ENCODE data around the gene NPAS3.

NPAS3 gene

DNA sequence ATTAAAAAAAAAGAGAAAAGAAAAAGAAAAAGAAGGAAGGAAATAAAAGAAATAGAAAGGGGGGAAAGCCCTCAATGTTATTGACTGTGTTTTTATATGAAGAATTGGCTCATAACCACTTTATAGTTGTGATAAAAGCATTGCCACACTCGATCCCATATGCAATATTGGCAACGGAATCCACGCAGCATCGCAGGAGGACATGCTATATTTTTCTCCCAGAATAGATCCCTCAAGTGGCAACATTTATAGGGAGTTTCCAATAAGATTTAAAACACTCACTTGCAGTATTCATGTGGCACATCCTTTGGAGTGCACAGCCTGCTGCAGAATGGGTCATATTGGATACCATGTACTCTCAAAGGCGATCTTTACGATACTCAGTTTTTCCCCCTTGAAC lies 788.9 kb downstream of the NPAS3 start:
- CTCF ChIA-PET: no interaction called here

DNA sequence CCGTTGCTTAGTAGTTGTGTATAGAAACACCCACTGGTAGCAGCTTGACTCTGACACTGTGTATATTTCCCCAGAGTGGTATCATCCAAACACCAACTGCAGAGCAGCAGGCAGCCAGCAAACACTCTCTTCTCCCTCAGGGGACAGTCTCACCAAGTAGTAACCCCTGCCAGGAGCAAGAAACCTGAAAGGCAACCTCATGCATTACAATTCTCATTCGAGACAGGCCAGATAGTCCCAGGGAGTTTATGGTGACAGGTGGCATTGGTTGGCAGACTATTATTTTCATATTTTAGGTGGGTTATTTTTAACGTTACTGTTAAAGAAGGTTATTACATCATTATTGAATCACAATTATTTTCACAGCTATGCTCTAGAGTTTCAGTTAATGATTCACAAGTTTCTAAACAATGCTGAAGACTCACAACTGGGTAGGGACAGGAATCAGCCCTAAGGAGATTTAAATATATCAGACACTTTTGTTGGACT lies 789.4 kb downstream of the NPAS3 start:
- CTCF ChIA-PET: no interaction called here

More for the DNA sequence above, 788.9 kb downstream of the NPAS3 start:
- TF ChIP-seq ZNF843 (tag by site-specific recombination; IDR thresholded peaks at IDR 0.05) (no peak), SP3 (tag by site-specific recombination; IDR thresholded peaks at IDR 0.05) (no peak), ZNF624 (tag by site-specific recombination; IDR thresholded peaks at IDR 0.05) (no peak), ZNF48 (tag by site-specific recombination; IDR thresholded peaks at IDR 0.05) (no peak), SALL2 (tag by site-specific recombination; IDR thresholded peaks at IDR 0.05; ENCODE audit: borderline replicate concordance) (no peak), ZNF530 (tag by site-specific recombination; IDR thresholded peaks at IDR 0.05; ENCODE audit: low read depth) (no peak), ZNF514 (tag by site-specific recombination; IDR thresholded peaks at IDR 0.05) (no peak), GLIS1 (tag by site-specific recombination; IDR thresholded peaks at IDR 0.05) (no peak), ZNF664 (tag by site-specific recombination; IDR thresholded peaks at IDR 0.05) (no peak), ZNF114 (tag by site-specific recombination; IDR thresholded peaks at IDR 0.05) (no peak), ZFP3 (tag by site-specific recombination; IDR thresholded peaks at IDR 0.05; ENCODE audit: low read depth) (no peak), ZFP41 (tag by site-specific recombination; IDR thresholded peaks at IDR 0.05; ENCODE audit: borderline replicate concordance) (no peak), SCRT2 (tag by site-specific recombination; IDR thresholded peaks at IDR 0.05) (no peak), SCRT1 (tag by site-specific recombination; IDR thresholded peaks at IDR 0.05; ENCODE audit: borderline replicate concordance) (no peak), ZNF394 (tag by site-specific recombination; IDR thresholded peaks at IDR 0.05; ENCODE audit: borderline replicate concordance) (no peak), ZNF433 (tag by site-specific recombination; IDR thresholded peaks at IDR 0.05; ENCODE audit: low read depth) (no peak)
- TF ChIP-seq, protein P1, sequence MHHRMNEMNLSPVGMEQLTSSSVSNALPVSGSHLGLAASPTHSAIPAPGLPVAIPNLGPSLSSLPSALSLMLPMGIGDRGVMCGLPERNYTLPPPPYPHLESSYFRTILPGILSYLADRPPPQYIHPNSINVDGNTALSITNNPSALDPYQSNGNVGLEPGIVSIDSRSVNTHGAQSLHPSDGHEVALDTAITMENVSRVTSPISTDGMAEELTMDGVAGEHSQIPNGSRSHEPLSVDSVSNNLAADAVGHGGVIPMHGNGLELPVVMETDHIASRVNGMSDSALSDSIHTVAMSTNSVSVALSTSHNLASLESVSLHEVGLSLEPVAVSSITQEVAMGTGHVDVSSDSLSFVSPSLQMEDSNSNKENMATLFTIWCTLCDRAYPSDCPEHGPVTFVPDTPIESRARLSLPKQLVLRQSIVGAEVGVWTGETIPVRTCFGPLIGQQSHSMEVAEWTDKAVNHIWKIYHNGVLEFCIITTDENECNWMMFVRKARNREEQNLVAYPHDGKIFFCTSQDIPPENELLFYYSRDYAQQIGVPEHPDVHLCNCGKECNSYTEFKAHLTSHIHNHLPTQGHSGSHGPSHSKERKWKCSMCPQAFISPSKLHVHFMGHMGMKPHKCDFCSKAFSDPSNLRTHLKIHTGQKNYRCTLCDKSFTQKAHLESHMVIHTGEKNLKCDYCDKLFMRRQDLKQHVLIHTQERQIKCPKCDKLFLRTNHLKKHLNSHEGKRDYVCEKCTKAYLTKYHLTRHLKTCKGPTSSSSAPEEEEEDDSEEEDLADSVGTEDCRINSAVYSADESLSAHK (tag by site-specific recombination; IDR thresholded peaks at IDR 0.05): no peak
- TF ChIP-seq, protein P2, sequence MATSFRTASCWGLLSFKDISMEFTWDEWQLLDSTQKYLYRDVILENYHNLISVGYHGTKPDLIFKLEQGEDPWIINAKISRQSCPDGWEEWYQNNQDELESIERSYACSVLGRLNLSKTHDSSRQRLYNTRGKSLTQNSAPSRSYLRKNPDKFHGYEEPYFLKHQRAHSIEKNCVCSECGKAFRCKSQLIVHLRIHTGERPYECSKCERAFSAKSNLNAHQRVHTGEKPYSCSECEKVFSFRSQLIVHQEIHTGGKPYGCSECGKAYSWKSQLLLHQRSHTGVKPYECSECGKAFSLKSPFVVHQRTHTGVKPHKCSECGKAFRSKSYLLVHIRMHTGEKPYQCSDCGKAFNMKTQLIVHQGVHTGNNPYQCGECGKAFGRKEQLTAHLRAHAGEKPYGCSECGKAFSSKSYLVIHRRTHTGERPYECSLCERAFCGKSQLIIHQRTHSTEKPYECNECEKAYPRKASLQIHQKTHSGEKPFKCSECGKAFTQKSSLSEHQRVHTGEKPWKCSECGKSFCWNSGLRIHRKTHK (tag by site-specific recombination; IDR thresholded peaks at IDR 0.05): no peak
- TF ChIP-seq, protein P3, sequence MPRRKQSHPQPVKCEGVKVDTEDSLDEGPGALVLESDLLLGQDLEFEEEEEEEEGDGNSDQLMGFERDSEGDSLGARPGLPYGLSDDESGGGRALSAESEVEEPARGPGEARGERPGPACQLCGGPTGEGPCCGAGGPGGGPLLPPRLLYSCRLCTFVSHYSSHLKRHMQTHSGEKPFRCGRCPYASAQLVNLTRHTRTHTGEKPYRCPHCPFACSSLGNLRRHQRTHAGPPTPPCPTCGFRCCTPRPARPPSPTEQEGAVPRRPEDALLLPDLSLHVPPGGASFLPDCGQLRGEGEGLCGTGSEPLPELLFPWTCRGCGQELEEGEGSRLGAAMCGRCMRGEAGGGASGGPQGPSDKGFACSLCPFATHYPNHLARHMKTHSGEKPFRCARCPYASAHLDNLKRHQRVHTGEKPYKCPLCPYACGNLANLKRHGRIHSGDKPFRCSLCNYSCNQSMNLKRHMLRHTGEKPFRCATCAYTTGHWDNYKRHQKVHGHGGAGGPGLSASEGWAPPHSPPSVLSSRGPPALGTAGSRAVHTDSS (tag by site-specific recombination; IDR thresholded peaks at IDR 0.05): no peak
- TF ChIP-seq, protein P4, sequence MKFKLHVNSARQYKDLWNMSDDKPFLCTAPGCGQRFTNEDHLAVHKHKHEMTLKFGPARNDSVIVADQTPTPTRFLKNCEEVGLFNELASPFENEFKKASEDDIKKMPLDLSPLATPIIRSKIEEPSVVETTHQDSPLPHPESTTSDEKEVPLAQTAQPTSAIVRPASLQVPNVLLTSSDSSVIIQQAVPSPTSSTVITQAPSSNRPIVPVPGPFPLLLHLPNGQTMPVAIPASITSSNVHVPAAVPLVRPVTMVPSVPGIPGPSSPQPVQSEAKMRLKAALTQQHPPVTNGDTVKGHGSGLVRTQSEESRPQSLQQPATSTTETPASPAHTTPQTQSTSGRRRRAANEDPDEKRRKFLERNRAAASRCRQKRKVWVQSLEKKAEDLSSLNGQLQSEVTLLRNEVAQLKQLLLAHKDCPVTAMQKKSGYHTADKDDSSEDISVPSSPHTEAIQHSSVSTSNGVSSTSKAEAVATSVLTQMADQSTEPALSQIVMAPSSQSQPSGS (tag by site-specific recombination; IDR thresholded peaks at IDR 0.05; ENCODE audit: low read depth): no peak
- Histone ChIP-seq H3K4me1 (ENCODE audit: control insufficient read depth, insufficient read depth, low read length) (no peaks in the 10 kb centered on the region), H3K36me3 (ENCODE audit: control insufficient read depth in 2 of 2, insufficient read depth in 1 of 2, low read length in 2 of 2) (no peaks in the 10 kb centered on the region), H3K4me3 (ENCODE audit: low read depth, low read length) (no peak overlapping the region), H3K27ac (ENCODE audit: extremely low read depth, low read depth, low read length) (no peak overlapping the region), H3K9me3 (ENCODE audit: control insufficient read depth, insufficient read depth, low read depth, low read length) (no peaks in the 10 kb centered on the region)
- POLR2A ChIA-PET: no interaction called here

More for the DNA sequence above, 789.4 kb downstream of the NPAS3 start:
- no peaks in the 10 kb centered on the region for H3K9me3 ChIP-seq (ENCODE audit: control insufficient read depth, insufficient read depth, low read depth, low read length)
- H3K36me3 ChIP-seq (ENCODE audit: control insufficient read depth in 2 of 2, insufficient read depth in 1 of 2, low read length in 2 of 2): no peaks in the 10 kb centered on the region
- no peak for TF ChIP-seq GLIS2 (tag by site-specific recombination; IDR thresholded peaks at IDR 0.05)
- TF ChIP-seq ZIC2 (tag by site-specific recombination; IDR thresholded peaks at IDR 0.05): peak; percentile 88
- TF ChIP-seq ZNF555 (tag by site-specific recombination; conservative IDR thresholded peaks at IDR 0.05): no peak
- POLR2A ChIA-PET: no interaction called here
- no peaks in the 10 kb centered on the region for H3K4me1 ChIP-seq (ENCODE audit: control insufficient read depth, insufficient read depth, low read length)
- no peak overlapping the region for H3K4me3 ChIP-seq (ENCODE audit: low read depth, low read length)
- no peak overlapping the region for H3K27ac ChIP-seq (ENCODE audit: extremely low read depth, low read depth, low read length)
